SK-N-SH treated with all-trans-retinoic acid at 6 μM for 48 hours (cell line): ENCODE data around the gene SPINK5.

Experiments used
- ATAC-seq: fragments of 200-7000 bp; cut with Tn5 transposase; 3 replicates; pipeline ENCODE4 v1.9.1; 2020; ENCODE audit warnings: mild to moderate bottlenecking, moderate library complexity
- ARNTL ChIP-seq: fragments of 450-650 bp; formaldehyde crosslinking; IDR thresholded peaks from 2 replicates; pipeline ENCODE4 v1.5.0; 2020; ENCODE audit warnings: low read depth, mild to moderate bottlenecking, moderate library complexity, borderline replicate concordance
- BACH2 ChIP-seq: fragments of 250-450 bp; sonication (Bioruptor Pico); IDR thresholded peaks from 2 replicates; pipeline ENCODE4 v1.9.0; 2021; ENCODE audit warnings: mild to moderate bottlenecking, borderline replicate concordance
- CSDC2 ChIP-seq: fragments of 250-450 bp; sonication (Bioruptor Pico); IDR thresholded peaks from 2 replicates; pipeline ENCODE4 v1.5.0; 2020; ENCODE audit warnings: mild to moderate bottlenecking, moderate library complexity
- ESRRG ChIP-seq: fragments of 250-450 bp; sonication (Bioruptor Pico); IDR thresholded peaks from 2 replicates; pipeline ENCODE4 v1.6.1; 2021; ENCODE audit warnings: mild to moderate bottlenecking
- GLIS3 ChIP-seq: fragments of 250-450 bp; sonication (Bioruptor Pico); IDR thresholded peaks from 2 replicates; pipeline ENCODE4 v1.5.0; 2020; ENCODE audit warnings: mild to moderate bottlenecking, moderate library complexity
- ISL1 ChIP-seq: fragments of 250-450 bp; sonication (Bioruptor Pico); IDR thresholded peaks from 2 replicates; pipeline ENCODE4 v2.1.2; 2022; ENCODE audit warnings: mild to moderate bottlenecking, moderate library complexity
- OSR1 ChIP-seq: fragments of 250-450 bp; sonication (Bioruptor Pico); IDR thresholded peaks from 2 replicates; pipeline ENCODE4 v1.8.0; 2022; ENCODE audit warnings: moderate library complexity, mild to moderate bottlenecking, inconsistent platforms
- PPARA ChIP-seq: fragments of 250-450 bp; sonication (Bioruptor Pico); IDR thresholded peaks from 2 replicates; pipeline ENCODE4 v1.5.0; 2020; ENCODE audit warnings: mild to moderate bottlenecking, borderline replicate concordance
- RARB ChIP-seq: fragments of 250-450 bp; sonication (Bioruptor Pico); IDR thresholded peaks from 2 replicates; pipeline ENCODE4 v1.8.0; 2021; ENCODE audit warnings: mild to moderate bottlenecking, moderate library complexity
- SNAI2 ChIP-seq: fragments of 250-450 bp; sonication (Bioruptor Pico); IDR thresholded peaks from 2 replicates; pipeline ENCODE4 v1.5.0; 2020; ENCODE audit warnings: mild to moderate bottlenecking, moderate library complexity
- TCF4 ChIP-seq: fragments of 250-450 bp; sonication (Bioruptor Pico); IDR thresholded peaks from 2 replicates; pipeline ENCODE4 v1.8.0; 2021; ENCODE audit warnings: mild to moderate bottlenecking, moderate library complexity, borderline replicate concordance
- TOX ChIP-seq: fragments of 250-450 bp; sonication (Bioruptor Pico); IDR thresholded peaks from 2 replicates; pipeline ENCODE4 v1.8.0; 2021; ENCODE audit warnings: mild to moderate bottlenecking, moderate library complexity, borderline replicate concordance
- ZC3H10 ChIP-seq: fragments of 250-450 bp; sonication (Bioruptor Pico); IDR thresholded peaks from 2 replicates; pipeline ENCODE4 v1.5.1; 2021; ENCODE audit warnings: mild to moderate bottlenecking, moderate library complexity
- ZFP3 ChIP-seq: fragments of 250-450 bp; sonication (Bioruptor Pico); IDR thresholded peaks from 2 replicates; pipeline ENCODE4 v1.5.0; 2020; ENCODE audit warnings: mild to moderate bottlenecking, moderate library complexity
- ZFP30 ChIP-seq: fragments of 450-650 bp; formaldehyde crosslinking; IDR thresholded peaks from 2 replicates; pipeline ENCODE4 v1.5.0; 2022; ENCODE audit warnings: mild to moderate bottlenecking, moderate library complexity
- ZNF565 ChIP-seq: fragments of 450-650 bp; formaldehyde crosslinking; conservative IDR thresholded peaks from 2 replicates; pipeline ENCODE4 v1.5.0; 2020; ENCODE audit warnings: low read depth, mild to moderate bottlenecking, moderate library complexity
- ZNF70 ChIP-seq: fragments of 450-650 bp; formaldehyde crosslinking; IDR thresholded peaks from 2 replicates; pipeline ENCODE4 v1.5.0; 2020; ENCODE audit warnings: mild to moderate bottlenecking, moderate library complexity
- ZNF8 ChIP-seq: fragments of 450-650 bp; formaldehyde crosslinking; IDR thresholded peaks from 2 replicates; pipeline ENCODE4 v1.5.0; 2020; ENCODE audit warnings: mild to moderate bottlenecking, moderate library complexity
- TF ChIP-seq, protein P1 (sequence below): fragments of 250-450 bp; sonication (Bioruptor Pico); IDR thresholded peaks from 2 replicates; pipeline ENCODE4 v1.5.1; 2021; ENCODE audit warnings: mild to moderate bottlenecking, moderate library complexity
- TF ChIP-seq, protein P2 (sequence below): fragments of 250-450 bp; sonication (Bioruptor Pico); IDR thresholded peaks from 2 replicates; pipeline ENCODE4 v1.5.1; 2020; ENCODE audit warnings: low read depth, mild to moderate bottlenecking, moderate library complexity
- TF ChIP-seq, protein P3 (sequence below): fragments of 250-450 bp; sonication (Bioruptor Pico); IDR thresholded peaks from 2 replicates; pipeline ENCODE4 v1.8.0; 2020; ENCODE audit warnings: mild to moderate bottlenecking, moderate library complexity, borderline replicate concordance
- TF ChIP-seq, protein P4 (sequence below): fragments of 250-450 bp; sonication (Bioruptor Pico); IDR thresholded peaks from 2 replicates; pipeline ENCODE4 v1.5.0; 2020; ENCODE audit warnings: mild to moderate bottlenecking, moderate library complexity
- TF ChIP-seq, protein P5 (sequence below): fragments of 250-450 bp; sonication (Bioruptor Pico); IDR thresholded peaks from 2 replicates; pipeline ENCODE4 v1.8.0; 2021; ENCODE audit warnings: low read depth, mild to moderate bottlenecking, moderate library complexity, borderline replicate concordance

SPINK5 gene

DNA sequence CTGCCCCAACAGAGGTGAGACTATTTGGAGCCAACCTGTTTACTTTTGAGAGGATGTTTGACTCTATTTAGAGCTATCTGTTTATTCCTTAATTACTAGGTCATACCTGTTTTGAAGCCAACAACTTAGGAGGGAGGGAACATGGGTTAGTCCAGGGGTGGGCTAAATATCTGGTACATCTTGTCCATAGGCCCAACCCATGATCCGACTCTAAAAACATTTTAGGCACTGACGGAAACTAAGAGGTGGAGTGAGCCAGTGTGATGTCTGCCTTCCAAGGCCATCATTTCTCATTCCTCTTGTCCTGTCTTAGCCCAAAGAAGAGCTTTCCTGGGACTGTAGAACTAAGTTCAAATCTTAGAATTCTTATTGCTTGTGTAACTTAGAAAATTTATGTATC is 8.4 kb downstream of the SPINK5 start:
- no peak for TF ChIP-seq OSR1 (CRISPR knock-in tag)
- TF ChIP-seq, protein P1, sequence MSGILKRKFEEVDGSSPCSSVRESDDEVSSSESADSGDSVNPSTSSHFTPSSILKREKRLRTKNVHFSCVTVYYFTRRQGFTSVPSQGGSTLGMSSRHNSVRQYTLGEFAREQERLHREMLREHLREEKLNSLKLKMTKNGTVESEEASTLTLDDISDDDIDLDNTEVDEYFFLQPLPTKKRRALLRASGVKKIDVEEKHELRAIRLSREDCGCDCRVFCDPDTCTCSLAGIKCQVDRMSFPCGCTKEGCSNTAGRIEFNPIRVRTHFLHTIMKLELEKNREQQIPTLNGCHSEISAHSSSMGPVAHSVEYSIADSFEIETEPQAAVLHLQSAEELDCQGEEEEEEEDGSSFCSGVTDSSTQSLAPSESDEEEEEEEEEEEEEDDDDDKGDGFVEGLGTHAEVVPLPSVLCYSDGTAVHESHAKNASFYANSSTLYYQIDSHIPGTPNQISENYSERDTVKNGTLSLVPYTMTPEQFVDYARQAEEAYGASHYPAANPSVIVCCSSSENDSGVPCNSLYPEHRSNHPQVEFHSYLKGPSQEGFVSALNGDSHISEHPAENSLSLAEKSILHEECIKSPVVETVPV (CRISPR knock-in tag): no peak
- no peak for TF ChIP-seq TCF4
- TF ChIP-seq CSDC2: no peak
- TF ChIP-seq, protein P2, sequence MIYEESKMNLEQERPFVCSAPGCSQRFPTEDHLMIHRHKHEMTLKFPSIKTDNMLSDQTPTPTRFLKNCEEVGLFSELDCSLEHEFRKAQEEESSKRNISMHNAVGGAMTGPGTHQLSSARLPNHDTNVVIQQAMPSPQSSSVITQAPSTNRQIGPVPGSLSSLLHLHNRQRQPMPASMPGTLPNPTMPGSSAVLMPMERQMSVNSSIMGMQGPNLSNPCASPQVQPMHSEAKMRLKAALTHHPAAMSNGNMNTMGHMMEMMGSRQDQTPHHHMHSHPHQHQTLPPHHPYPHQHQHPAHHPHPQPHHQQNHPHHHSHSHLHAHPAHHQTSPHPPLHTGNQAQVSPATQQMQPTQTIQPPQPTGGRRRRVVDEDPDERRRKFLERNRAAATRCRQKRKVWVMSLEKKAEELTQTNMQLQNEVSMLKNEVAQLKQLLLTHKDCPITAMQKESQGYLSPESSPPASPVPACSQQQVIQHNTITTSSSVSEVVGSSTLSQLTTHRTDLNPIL: no peak
- TF ChIP-seq RARB (CRISPR knock-in tag): no peak
- TF ChIP-seq BACH2: no peak
- no peak for TF ChIP-seq PPARA (CRISPR knock-in tag)
- no peak for TF ChIP-seq ZNF8 (CRISPR knock-in tag)
- TF ChIP-seq GLIS3 (CRISPR knock-in tag): no peak
- TF ChIP-seq, protein P3, sequence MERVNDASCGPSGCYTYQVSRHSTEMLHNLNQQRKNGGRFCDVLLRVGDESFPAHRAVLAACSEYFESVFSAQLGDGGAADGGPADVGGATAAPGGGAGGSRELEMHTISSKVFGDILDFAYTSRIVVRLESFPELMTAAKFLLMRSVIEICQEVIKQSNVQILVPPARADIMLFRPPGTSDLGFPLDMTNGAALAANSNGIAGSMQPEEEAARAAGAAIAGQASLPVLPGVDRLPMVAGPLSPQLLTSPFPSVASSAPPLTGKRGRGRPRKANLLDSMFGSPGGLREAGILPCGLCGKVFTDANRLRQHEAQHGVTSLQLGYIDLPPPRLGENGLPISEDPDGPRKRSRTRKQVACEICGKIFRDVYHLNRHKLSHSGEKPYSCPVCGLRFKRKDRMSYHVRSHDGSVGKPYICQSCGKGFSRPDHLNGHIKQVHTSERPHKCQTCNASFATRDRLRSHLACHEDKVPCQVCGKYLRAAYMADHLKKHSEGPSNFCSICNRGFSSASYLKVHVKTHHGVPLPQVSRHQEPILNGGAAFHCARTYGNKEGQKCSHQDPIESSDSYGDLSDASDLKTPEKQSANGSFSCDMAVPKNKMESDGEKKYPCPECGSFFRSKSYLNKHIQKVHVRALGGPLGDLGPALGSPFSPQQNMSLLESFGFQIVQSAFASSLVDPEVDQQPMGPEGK (CRISPR knock-in tag): no peak
- no peak for TF ChIP-seq ZNF565
- no peak for TF ChIP-seq SNAI2 (CRISPR knock-in tag)
- TF ChIP-seq TOX (CRISPR knock-in tag): no peak
- no peak for TF ChIP-seq ISL1 (CRISPR knock-in tag)
- TF ChIP-seq ESRRG: no peak
- TF ChIP-seq ARNTL (CRISPR knock-in tag): no peak
- TF ChIP-seq ZC3H10: no peak
- TF ChIP-seq, all 23 proteins: peak for 0
- ATAC-seq: no peak

DNA sequence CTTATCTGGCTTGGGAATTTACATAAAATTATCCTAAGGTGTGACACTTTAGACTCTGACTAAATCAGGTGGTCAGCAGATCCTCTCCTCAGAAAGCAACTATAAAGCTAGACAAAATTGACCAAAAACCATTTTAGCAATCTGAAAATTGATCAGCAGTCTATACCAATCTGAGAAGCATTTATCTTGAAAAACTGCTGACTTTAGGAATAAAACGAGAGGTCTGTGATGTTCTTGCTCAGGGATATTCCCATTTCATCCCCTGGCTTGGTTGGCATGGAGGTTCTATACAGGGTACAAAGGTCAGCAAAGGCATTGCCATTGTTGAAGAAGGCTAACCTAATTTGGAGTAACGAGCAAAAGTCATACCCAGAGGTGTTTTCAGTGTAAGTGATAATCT is 11.7 kb downstream of the SPINK5 start:
- ATAC-seq: no peak
- TF ChIP-seq RARB (CRISPR knock-in tag): no peak
- TF ChIP-seq ESRRG: no peak
- no peak for TF ChIP-seq ZFP30 (CRISPR knock-in tag)
- no peak for TF ChIP-seq ISL1 (CRISPR knock-in tag)
- TF ChIP-seq ZFP3 (CRISPR knock-in tag): no peak
- no peak for TF ChIP-seq SNAI2 (CRISPR knock-in tag)
- TF ChIP-seq OSR1 (CRISPR knock-in tag): no peak
- no peak for TF ChIP-seq ZNF8 (CRISPR knock-in tag)
- TF ChIP-seq, protein P2: no peak
- TF ChIP-seq, protein P4, sequence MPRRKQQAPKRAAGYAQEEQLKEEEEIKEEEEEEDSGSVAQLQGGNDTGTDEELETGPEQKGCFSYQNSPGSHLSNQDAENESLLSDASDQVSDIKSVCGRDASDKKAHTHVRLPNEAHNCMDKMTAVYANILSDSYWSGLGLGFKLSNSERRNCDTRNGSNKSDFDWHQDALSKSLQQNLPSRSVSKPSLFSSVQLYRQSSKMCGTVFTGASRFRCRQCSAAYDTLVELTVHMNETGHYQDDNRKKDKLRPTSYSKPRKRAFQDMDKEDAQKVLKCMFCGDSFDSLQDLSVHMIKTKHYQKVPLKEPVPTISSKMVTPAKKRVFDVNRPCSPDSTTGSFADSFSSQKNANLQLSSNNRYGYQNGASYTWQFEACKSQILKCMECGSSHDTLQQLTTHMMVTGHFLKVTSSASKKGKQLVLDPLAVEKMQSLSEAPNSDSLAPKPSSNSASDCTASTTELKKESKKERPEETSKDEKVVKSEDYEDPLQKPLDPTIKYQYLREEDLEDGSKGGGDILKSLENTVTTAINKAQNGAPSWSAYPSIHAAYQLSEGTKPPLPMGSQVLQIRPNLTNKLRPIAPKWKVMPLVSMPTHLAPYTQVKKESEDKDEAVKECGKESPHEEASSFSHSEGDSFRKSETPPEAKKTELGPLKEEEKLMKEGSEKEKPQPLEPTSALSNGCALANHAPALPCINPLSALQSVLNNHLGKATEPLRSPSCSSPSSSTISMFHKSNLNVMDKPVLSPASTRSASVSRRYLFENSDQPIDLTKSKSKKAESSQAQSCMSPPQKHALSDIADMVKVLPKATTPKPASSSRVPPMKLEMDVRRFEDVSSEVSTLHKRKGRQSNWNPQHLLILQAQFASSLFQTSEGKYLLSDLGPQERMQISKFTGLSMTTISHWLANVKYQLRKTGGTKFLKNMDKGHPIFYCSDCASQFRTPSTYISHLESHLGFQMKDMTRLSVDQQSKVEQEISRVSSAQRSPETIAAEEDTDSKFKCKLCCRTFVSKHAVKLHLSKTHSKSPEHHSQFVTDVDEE (CRISPR knock-in tag): no peak
- TF ChIP-seq PPARA (CRISPR knock-in tag): no peak
- no peak for TF ChIP-seq ZC3H10
- no peak for TF ChIP-seq TOX (CRISPR knock-in tag)
- no peak for TF ChIP-seq ZNF70
- TF ChIP-seq, protein P5, sequence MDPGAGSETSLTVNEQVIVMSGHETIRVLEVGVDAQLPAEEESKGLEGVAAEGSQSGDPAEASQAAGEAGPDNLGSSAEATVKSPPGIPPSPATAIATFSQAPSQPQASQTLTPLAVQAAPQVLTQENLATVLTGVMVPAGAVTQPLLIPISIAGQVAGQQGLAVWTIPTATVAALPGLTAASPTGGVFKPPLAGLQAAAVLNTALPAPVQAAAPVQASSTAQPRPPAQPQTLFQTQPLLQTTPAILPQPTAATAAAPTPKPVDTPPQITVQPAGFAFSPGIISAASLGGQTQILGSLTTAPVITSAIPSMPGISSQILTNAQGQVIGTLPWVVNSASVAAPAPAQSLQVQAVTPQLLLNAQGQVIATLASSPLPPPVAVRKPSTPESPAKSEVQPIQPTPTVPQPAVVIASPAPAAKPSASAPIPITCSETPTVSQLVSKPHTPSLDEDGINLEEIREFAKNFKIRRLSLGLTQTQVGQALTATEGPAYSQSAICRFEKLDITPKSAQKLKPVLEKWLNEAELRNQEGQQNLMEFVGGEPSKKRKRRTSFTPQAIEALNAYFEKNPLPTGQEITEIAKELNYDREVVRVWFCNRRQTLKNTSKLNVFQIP: no peak
- TF ChIP-seq GLIS3 (CRISPR knock-in tag): no peak
- TF ChIP-seq, protein P3 (CRISPR knock-in tag): no peak
- TF ChIP-seq, protein P1 (CRISPR knock-in tag): no peak
